ENCODE results near the gene LMBRD1. TPM values are rescaled to one million over a fixed set of nuclear protein-coding genes. Genes with fewer than 3 reads are reported as not detected.

The LMBRD1 gene
- polyA plus RNA-seq, 1 of the 3 experiments (the other 2 are of a cell fraction): 6.5 TPM

DNA sequence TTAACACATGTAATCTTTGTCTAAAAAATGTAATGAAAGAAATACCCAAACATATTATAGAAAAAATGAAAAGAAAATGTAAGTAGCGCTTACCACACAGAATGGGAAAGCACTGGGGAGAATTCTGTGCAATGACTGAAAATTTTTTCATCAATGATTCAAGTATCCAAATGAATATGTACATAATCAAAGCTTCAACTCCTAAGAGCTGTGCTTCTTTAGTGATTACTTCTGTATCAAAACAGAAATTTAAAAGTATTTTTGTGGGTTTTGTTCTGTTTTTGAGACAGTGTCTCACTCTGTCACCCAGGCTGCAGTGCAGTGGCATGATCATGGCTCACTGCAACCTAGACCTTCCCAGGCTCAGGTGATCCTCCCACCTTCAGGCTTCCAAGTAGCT, 13.7 kb downstream of the LMBRD1 start (continued):
- TF ChIP-seq, protein P1, sequence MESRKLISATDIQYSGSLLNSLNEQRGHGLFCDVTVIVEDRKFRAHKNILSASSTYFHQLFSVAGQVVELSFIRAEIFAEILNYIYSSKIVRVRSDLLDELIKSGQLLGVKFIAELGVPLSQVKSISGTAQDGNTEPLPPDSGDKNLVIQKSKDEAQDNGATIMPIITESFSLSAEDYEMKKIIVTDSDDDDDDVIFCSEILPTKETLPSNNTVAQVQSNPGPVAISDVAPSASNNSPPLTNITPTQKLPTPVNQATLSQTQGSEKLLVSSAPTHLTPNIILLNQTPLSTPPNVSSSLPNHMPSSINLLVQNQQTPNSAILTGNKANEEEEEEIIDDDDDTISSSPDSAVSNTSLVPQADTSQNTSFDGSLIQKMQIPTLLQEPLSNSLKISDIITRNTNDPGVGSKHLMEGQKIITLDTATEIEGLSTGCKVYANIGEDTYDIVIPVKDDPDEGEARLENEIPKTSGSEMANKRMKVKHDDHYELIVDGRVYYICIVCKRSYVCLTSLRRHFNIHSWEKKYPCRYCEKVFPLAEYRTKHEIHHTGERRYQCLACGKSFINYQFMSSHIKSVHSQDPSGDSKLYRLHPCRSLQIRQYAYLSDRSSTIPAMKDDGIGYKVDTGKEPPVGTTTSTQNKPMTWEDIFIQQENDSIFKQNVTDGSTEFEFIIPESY (IDR thresholded peaks at IDR 0.05; ENCODE audit: borderline replicate concordance, low read depth): no peak

DNA sequence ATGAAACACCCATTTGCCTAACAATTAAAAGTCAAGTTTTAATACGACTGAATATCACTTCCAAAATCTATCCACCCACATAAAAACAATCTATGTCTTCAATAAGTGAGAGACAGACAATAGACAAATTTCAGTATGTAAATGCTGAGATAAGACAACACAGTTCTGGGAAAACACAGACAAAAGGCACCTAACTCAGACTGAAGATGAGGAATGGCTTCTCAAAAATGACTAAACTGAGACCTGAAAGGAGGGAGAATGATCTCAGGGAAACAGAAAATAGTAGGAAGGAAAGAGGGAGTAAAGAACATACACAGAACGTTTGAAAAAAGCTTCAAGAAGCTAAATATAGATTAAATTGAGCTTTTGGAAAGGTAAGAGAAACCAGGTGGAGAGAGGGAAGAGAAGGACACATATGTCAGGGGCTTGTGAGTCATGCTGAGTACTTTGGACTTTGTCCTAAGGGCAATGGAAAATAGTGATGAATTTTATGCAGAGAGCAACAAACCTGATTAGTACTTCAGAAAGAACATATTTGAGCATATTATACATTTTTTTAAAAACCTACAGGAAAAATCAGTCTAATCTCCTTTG, 16.1 kb downstream of the LMBRD1 start:
- Histone ChIP-seq H3K79me2 (ENCODE audit: insufficient read depth) (no peaks in the 10 kb centered on the region), H3K27me3 (ENCODE audit: insufficient read depth) (no peaks in the 10 kb centered on the region), H4K20me1 (ENCODE audit: insufficient read depth) (no peaks in the 10 kb centered on the region), H3K9me3 (no peaks in the 10 kb centered on the region), H3K4me2 (no peak overlapping the region), H3K9me2 (no peaks in the 10 kb centered on the region), H2AFZ (ENCODE audit: low read depth) (no peak overlapping the region), H3K27ac (ENCODE audit: low read depth in 2 of 2, low read length in 1 of 2) (no peak overlapping the region), H3K9ac (no peak overlapping the region), H3K36me3 (replicated peaks in 1 of 2; ENCODE audit: control insufficient read depth in 1 of 2, insufficient read depth in 2 of 2, low read length in 1 of 2) (peaks cover 0 to 2% of the 10 kb centered on the region in 2 experiments), H3F3A (replicated peaks; ENCODE audit: insufficient read depth) (no peaks in the 10 kb centered on the region), H3K4me1 (ENCODE audit: control insufficient read depth in 1 of 2, insufficient read depth in 2 of 2, low read depth in 1 of 2, low read length in 1 of 2) (no peaks in the 10 kb centered on the region; a peak in 3 of 4 replicates), H3K4me3 (ENCODE audit: low read depth in 2 of 2, low read length in 1 of 2) (no peak overlapping the region)
- ChIA-PET POLR2A (no interaction called here), CTCF (interaction anchor here (0.7 to 2.0 kb wide), 3 partner anchors 11 to 28 kb away, joined by 4 to 9 read pairs (median 6); partner anchors contain the start of gene LMBRD1)
- WGBS (ENCODE audit: low lambda C conversion rate): 54% methylated on average over 2 of the region's 2 CpGs
- TF ChIP-seq, protein P2, sequence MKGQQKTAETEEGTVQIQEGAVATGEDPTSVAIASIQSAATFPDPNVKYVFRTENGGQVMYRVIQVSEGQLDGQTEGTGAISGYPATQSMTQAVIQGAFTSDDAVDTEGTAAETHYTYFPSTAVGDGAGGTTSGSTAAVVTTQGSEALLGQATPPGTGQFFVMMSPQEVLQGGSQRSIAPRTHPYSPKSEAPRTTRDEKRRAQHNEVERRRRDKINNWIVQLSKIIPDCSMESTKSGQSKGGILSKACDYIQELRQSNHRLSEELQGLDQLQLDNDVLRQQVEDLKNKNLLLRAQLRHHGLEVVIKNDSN (IDR thresholded peaks at IDR 0.05; ENCODE audit: borderline replicate concordance, low read depth): no peak
- TF ChIP-seq RFX5 (IDR thresholded peaks at IDR 0.05; ENCODE audit: low read length) (no peak), RAD21 (IDR thresholded peaks at IDR 0.05; ENCODE audit: low read length) (no peak), SIN3A (IDR thresholded peaks at IDR 0.05; ENCODE audit: borderline replicate concordance, low read depth, low read length) (no peak), NRF1 (IDR thresholded peaks at IDR 0.05; ENCODE audit: low read depth, low read length) (no peak), GABPA (IDR thresholded peaks at IDR 0.05; ENCODE audit: low read depth) (no peak), FOSL2 (IDR thresholded peaks at IDR 0.05; ENCODE audit: borderline replicate concordance, low read depth) (no peak), EZH2phosphoT487 (IDR thresholded peaks at IDR 0.05; ENCODE audit: borderline replicate concordance, low read depth) (no peak), TCF12 (IDR thresholded peaks at IDR 0.05) (no peak), EP300 (IDR thresholded peaks at IDR 0.05; ENCODE audit: borderline replicate concordance in 1 of 2, low read depth in 1 of 2, low read length in 1 of 2) (no peak), MXI1 (IDR thresholded peaks at IDR 0.05; ENCODE audit: low read depth, low read length) (no peak), FOXJ3 (CRISPR knock-in tag; IDR thresholded peaks at IDR 0.05) (no peak), RCOR1 (IDR thresholded peaks at IDR 0.05; ENCODE audit: low read length) (no peak), JUND (IDR thresholded peaks at IDR 0.05) (no peak), GATA2 (CRISPR knock-in tag; IDR thresholded peaks at IDR 0.05) (no peak), MEF2A (IDR thresholded peaks at IDR 0.05; ENCODE audit: borderline replicate concordance, low read depth) (no peak)
- TF ChIP-seq, protein P3, sequence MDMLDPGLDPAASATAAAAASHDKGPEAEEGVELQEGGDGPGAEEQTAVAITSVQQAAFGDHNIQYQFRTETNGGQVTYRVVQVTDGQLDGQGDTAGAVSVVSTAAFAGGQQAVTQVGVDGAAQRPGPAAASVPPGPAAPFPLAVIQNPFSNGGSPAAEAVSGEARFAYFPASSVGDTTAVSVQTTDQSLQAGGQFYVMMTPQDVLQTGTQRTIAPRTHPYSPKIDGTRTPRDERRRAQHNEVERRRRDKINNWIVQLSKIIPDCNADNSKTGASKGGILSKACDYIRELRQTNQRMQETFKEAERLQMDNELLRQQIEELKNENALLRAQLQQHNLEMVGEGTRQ (IDR thresholded peaks at IDR 0.05; ENCODE audit: borderline replicate concordance, low read depth, low read length): no peak
- TF ChIP-seq, protein P4, sequence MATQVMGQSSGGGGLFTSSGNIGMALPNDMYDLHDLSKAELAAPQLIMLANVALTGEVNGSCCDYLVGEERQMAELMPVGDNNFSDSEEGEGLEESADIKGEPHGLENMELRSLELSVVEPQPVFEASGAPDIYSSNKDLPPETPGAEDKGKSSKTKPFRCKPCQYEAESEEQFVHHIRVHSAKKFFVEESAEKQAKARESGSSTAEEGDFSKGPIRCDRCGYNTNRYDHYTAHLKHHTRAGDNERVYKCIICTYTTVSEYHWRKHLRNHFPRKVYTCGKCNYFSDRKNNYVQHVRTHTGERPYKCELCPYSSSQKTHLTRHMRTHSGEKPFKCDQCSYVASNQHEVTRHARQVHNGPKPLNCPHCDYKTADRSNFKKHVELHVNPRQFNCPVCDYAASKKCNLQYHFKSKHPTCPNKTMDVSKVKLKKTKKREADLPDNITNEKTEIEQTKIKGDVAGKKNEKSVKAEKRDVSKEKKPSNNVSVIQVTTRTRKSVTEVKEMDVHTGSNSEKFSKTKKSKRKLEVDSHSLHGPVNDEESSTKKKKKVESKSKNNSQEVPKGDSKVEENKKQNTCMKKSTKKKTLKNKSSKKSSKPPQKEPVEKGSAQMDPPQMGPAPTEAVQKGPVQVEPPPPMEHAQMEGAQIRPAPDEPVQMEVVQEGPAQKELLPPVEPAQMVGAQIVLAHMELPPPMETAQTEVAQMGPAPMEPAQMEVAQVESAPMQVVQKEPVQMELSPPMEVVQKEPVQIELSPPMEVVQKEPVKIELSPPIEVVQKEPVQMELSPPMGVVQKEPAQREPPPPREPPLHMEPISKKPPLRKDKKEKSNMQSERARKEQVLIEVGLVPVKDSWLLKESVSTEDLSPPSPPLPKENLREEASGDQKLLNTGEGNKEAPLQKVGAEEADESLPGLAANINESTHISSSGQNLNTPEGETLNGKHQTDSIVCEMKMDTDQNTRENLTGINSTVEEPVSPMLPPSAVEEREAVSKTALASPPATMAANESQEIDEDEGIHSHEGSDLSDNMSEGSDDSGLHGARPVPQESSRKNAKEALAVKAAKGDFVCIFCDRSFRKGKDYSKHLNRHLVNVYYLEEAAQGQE (IDR thresholded peaks at IDR 0.05; ENCODE audit: low read depth, low read length): no peak
- TF ChIP-seq, protein P1 (IDR thresholded peaks at IDR 0.05; ENCODE audit: borderline replicate concordance, low read depth): no peak
- DNase-seq: no peak
